Suppressor macrophage (primary cell): Measurements from ENCODE around the gene MYPN.

Experiments used
- DNase-seq, 4 experiments: peaks; one replicate each; pipeline ENCODE4 v3.0.0-alpha.2; 2020 to 2022

Gene MYPN

DNA sequence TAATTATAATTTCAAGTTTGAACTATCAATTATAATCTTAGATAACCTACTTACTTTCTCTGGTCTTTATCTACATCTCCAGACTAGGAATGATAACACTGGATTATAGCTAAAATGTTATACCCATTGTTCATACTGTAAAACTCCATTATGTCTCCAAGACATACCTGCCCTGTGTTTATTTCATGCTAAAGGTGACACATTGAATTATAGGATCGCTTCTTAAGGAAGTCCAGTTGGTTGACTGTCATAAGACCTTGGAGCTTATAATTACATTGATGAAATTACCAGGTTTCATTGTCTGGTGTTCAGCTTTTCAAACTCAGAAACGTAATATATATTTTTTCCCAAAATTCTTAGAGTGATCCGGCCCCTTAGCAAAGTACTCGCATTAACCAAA lies 18.7 kb upstream of the MYPN start:
- no peak for DNase-seq

DNA sequence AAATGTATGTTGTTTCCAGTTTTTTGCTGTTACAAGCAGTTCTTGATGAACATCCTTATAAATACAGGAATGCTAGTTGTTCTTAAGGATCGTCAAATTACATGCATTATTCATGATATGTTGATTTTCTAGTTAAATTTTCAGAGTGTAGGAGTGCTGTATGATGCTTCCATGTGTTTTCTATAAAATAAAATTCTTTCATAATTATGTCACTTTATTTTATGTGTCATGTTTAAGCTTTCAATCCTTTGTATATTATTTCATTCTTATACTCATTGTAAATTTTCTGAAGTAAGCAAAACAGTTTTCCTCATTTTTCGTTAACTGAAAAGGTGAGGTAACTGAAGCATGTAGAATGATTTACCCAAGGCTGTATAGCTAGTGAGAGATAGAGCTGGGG lies 16.8 kb upstream of the MYPN start:
- DNase-seq = no peak

DNA sequence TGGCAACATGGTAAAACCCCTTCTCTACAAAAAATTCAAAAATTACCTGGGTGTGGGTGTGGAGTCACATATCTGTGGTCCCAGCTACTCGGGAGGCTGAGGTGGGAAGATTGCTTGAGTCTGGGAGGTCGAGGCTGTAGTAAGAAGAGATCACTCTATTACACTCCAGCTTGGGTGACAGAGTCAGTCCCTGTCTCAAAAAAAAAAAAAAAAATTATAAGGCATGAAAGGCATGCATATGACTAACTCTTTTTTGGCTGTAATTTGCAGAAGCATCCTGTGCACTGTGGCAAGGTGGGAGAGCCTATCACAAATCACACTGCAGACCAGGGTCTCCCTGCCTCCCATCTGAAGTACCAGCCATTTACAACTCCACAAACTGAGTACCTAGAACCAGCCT lies 14.1 kb upstream of the MYPN start:
- no peak for DNase-seq

DNA sequence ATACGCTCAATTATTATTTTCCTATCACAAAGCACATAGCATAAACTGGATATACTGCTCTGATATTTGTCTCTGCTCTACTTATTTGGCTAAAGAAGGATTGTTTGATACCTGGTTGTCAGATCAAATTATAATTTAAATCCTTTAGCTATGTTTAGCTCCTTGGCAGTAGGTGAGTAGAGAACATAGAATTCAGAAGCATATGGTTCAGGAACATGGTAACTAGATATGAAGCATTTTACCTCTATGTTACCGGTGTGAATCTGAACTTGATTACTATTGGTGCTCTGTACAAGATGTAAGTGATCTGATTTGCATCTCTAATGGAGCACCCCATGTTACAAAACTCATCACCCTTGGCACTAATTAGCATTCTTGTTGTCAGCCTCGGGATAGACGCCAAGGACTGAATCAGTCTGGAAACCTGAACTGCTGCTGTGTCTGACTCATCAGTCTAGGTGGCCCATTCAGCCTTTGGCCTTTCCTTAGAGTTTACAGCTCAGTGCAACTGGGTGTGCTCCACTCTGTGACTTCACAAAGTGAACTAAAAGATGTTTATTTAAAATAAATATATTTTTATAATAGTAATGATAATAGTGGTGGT lies 12.3 kb upstream of the MYPN start:
- no peak for DNase-seq

DNA sequence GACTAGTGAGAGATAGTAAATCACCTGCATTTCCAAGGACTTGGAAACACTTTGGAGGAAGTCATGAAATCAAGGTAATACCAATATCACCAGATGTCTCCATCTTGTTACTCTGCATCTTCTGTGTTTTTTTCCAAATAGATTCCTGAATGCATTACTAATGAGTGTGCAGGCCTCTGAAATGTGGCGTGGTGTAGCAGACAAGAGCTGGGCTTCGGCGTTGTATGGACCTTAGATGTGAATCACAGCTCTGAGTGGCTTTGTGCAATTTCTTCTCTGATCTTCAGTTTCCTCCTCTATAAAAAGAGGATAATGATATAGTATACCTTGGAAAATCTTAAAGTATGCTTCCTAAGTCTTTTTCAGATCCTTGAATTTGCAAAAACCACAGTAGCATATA lies 9.6 kb upstream of the MYPN start:
- no peak for DNase-seq

DNA sequence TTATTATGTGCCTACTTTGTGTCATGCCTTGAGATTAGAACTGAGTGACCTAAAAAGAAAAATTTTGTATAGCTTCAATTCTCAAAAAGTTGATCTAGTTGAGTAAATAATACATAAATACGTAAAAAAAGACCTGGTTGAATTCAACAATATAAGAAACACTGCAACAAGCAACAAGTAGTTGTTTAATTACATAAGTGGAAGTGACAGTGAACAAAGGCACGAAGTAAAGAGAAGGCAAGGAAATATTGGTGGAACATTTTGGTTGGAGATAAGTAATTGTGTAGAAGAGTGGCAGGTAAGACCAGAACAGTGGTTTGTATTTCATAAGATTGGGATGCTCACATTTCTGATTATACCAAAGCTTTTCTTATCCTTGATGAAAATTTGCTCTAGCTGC lies 8.2 kb upstream of the MYPN start:
- no peak for DNase-seq

DNA sequence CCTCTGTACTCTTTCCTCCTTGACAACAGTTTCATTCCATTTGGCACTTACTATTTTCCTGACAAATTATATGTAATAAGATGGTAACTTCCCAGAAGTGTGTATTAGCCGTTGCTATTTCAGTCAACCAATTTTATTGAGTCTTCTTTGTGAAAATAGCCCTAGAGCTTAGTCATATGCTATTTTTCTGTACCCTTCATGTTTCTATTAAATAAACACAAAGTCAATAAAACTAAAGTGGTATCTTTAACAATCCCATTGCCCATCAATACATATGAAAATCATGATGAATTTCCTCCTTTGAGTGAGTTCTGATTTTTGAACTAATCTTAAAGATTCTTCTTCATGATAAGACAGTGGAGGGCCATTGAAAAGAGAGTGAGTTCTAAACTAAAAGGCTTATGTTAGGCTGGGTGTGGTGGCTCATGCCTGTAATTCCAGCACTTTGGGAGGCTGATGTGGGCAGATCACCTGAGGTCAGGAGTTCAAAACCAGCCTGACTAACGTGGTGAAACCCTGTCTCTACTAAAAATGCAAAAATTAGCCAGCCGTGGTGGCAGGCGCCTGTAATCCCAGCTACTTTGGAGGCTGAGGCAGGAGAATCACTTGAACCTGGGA lies 5.9 kb upstream of the MYPN start:
- no peak for DNase-seq

DNA sequence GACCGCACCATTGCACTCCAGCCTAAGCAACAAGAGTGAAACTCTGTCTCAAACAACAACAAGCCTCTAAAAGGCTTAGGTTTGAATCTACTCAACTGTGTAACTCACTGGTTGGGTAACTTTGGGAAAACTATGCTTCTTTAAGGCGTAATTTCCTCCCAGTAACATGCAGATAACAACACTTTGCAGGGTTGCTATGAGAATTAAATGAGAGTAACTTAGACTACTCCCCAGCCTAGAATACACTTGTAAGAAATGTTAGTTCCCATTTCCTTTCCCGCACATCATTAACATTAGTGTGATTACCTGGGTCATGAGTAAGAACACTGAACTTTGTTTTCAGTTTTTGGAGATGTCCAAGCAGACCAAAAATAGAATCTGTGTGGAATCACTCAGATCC lies 5.4 kb upstream of the MYPN start:
- DNase-seq = no peak

DNA sequence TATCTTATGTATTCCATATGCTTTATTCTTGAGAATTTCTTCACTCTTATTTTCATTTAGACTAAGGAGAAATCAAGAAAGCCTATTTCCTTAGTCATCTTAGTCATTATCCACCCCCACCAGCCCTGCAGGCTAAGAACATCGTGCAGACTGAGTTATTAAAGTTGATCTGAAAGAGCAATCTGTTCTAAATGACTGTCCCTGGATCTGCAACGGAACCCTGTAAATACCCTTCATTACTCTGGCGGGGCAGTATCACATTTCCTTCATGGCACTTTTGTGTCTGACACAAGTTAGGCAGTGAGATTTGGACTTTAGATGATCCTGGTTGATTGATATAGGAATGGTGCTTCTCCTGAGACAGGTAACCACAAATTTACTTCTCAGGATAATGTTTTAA lies 3.5 kb upstream of the MYPN start:
- no peak for DNase-seq

DNA sequence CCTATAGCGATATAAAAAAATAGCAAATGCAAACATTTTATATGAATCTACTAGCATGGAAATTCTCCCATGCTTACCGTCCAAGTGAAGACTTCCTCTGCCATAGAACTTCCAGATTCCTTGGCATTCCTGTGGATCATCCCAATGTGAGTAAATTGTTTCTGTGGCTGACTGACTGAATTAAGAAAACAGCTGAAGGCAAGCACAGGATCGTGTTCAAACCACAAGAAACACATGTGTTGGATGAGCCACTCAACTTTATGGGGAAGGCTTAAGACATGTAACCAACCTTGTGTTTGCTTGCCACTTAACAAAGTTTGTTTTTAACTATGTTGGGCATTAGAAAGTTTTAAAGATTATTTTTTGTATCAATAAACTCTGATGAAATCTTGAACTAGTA lies 2.6 kb upstream of the MYPN start:
- DNase-seq = no peak

DNA sequence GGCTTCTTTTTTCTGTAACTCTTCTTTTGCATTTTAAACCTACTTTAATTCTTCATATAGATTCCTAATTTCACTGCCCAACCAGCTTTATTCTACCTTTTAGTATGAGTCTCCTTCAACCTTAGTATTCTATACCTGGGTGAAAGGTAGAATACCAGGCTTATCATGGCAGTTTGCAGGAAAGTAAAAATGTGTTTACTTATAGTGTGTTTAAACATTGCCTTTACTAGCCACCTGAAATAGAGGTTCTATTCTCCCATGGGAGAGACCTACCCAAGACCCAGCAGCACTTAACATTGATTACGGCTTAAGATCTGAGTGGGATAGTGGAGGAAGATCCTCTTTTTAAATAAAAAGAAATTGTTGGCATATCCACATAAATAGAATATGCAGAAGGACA lies 1.6 kb upstream of the MYPN start:
- DNase-seq = no peak

DNA sequence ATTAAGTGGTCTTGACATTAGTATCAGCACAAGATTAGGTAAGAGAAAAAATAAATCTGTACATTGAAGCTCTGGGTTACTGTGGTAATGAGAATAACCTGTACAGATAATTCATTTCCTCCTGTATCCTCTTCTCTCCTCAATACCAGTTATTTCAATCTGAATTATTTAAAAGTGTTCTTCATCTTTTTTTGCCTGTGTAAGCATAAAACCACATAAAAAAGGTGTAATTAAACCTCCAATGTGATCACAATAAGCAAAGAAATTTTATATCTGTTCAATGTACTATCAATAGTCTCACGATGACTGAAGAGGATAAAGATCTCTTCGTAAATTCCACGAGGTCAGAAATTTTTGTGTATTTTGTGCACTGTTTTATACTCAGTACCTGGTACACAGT lies 1.2 kb upstream of the MYPN start:
- DNase-seq = no peak

DNA sequence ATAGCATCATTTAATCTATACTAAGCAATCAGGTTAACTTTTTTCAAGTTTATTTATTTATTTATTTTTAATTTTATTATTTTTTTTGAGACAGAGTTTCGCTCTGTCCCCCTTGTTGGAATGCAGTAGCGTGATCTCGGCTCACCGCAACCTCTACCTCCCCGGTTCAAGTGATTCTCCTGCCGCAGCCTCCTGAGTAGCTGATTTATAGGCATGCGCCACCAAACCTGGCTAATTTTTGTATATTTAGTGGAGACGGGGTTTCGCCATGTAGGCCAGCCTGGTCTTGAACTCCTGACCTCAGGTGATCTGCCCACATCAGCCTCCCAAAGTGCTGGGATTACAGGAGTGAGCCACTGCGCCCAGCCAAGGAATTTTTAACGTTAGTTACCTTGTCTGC lies 635 bp upstream of the MYPN start:
- DNase-seq = no peak

DNA sequence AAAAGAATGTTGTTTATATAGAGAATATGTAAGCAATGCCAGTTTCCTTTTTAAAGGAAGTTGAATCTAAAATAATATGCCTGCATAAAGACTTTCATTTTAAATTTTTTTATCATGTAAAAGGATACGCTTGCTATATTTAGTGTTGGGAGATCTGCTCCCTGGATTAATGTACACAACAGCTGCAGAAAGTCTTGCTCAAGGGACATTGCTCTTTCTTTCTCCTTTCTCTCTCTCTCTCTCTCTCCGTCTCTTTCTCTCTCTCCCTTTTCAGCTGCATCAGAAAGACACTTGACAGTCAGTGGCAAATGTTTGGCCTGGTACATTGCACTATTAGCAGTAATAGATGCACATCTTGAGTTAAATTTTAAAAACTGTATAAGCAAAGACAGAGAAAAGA lies 739 bp downstream of the MYPN start:
- no peak for DNase-seq

DNA sequence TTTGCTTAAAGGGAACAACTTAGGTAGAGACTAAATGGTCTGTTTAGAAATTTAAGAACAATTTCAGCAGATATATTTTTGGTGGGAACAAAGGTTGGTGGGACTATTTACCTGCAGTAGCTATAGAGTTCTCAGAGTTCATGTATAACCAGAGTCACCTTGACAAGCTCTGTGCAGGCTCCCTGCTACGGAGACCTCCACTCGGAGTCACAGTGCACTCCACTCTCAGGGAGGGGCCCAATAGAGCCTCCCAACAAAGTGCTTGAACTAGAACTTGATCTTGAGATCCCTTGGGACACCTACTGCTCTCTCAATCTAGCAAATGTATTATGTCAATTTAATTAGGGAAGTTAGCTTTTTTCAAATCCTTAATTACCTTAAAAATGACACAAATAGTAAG lies 2.3 kb downstream of the MYPN start:
- DNase-seq = no peak

DNA sequence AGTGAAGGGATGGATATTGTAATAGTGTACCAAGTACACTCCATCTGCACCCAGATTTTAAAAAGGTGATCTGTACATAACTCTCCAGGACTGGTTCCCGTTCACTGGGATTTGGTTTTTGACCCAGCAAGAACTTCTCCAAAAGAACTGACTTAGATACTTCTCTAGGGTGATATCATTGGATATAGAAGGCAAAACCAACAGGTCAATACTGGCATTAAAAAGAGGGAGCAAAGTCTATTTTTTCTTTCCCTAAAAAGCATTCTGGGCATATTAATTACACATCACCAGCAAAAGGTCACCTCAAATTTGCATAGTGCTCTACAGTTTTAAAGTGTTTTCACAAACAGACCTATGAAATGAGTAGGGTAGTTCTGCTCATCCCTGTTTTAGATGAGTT lies 3.5 kb downstream of the MYPN start:
- no peak for DNase-seq

DNA sequence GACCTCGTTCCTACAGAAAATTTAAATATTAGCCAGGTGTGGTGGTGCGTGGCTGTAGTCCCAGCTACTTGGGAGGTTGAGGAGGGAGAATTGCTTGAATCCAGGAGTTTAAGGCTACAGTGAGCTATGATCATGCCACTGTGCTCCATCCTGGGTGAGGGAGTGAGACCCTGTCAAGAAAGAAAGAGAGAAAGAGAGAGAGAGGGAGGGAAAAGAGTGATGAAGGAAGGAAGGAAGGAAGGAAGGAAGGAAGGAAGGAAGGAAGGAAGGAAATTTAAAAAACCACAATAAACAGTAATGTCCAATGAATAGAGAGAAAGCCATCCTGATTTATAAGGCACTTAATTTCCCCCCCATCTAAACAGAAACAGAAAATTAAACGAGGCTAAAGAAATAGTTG lies 9.4 kb downstream of the MYPN start:
- no peak for DNase-seq

DNA sequence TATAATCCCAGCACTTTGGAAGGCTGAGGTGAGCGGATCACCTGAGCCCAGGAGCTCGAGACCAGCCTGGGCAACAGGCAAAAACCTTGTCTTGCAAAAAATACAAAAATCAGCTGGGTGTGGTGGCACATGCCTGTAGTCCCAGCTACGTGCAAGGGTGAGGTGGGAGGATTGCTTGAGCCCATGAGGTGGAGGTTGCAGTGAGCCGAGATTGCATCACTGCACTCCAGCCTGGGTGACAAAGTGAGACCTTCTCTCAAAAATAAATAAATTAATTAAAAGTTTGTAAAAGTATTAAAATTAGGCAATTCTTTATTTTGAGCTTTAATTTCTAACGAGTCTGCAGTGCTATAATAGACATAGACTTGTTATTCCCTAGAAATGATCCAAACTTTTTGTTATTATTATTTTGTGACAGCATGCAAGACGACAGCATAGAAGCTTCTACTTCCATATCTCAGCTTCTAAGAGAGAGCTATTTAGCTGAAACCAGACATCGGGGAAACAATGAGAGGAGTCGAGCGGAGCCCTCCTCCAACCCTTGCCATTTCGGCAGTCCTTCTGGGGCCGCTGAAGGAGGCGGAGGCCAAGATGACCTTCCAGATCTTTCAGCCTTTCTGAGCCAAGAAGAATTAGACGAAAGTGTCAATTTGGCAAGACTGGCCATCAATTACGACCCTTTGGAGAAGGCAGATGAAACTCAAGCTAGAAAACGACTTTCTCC lies 11.9 kb downstream of the MYPN start:
- no peak for DNase-seq

DNA sequence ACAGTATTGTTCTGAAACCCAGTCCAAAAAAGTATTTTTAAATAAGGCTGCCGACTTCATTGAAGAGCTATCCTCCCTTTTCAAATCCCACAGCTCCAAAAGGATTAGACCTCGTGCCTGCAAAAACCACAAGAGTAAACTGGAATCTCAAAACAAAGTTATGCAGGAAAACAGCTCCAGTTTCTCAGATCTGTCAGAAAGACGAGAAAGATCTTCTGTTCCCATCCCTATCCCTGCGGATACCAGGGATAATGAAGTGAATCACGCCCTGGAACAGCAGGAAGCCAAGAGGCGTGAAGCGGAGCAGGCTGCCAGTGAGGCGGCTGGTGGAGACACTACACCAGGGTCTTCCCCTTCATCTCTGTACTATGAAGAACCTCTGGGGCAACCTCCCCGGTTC lies 12.6 kb downstream of the MYPN start:
- DNase-seq = no peak

DNA sequence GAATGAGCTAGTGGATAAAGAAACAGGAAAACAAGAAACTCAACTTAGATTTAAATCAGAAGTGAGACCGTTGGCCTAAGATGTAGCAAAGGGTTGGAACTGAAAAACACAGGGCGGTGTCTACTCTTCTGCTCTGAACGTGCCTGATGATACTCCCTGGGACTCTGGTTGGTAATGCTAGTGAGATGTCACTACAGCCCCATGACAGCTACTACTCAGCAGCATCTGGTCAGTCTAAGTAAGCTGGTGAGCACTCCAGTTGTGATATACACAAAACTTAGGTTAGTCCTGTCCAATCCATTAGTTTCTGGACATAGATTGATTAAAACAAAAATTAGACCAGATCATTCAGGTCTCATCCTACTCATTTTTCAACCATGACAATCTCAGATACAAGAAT lies 15.4 kb downstream of the MYPN start:
- DNase-seq = no peak

DNA sequence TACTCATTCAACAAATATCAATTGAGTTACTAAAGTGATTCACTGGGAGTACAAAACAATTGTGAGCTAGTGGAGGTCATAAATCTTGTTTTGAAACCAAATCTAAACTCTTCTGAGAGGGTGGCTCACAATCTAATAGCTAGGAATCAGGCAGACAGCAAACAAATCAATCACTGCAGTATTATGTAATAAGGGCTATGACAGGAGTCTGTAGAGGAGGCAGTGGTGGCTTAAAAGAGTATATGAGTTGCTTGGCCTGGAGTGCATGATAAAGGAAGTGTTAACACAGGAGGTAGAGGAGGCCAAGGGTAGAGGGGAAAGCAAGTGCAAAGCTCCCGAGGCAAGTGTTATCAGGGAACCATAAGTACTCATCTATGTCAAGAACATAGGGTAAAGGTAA lies 16.5 kb downstream of the MYPN start:
- no peak for DNase-seq

DNA sequence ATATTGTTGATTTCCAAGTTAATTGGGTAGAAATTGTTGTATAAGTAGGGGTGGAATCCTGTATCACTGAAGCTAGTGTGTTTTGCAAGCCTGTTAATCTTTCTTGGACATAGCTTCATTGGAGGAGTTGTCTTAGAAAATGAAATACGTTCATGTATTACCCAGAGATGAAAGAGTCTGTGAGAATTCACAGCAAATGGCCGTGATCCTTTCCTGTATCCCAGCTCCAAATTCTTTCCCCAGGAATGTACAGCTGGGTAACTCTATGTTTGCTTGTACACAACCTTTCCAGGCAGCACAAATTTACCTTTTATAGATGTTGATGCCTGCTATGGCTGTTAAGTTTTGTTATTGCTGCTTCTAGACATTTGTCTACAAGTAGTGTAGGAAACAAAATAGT lies 18.7 kb downstream of the MYPN start:
- no peak for DNase-seq

DNA sequence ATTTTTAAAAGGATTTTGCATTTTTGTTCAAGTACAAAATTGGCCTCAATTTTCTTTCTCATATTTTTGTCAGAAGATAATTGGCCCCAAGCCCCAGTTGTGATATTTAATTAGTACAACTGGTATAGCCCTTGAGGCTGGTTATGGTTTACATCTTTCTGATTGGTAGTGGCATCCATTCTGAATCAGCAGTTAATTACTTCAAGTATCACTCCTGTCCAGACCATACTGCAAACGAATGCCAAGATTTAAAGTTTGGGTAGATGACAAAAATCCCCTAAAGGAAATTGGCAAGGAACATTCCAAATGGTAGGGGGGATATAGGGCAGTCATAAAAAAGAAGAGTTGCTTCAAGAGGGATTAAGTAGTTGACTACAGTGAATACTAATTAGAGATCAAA lies 23.1 kb downstream of the MYPN start:
- no peak for DNase-seq

DNA sequence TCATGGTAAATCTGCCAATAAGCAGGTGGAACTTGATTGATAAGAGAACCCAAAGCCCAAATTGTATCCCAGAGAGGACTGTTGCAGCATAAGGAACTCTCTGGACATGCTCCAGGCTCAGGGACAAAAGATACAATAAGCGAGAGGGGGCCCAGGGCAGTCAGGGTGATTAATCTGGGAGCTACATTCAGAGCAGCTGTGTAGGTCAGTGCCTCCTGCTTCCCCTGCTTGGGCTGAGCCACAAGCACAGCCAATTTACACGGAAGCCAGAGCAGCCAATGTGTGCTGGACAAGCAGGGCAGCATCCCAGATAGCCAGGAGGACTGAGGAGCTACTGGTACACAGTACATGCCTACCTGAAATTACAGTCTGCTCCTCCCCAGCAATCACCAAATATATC lies 24.2 kb downstream of the MYPN start:
- no peak for DNase-seq

DNA sequence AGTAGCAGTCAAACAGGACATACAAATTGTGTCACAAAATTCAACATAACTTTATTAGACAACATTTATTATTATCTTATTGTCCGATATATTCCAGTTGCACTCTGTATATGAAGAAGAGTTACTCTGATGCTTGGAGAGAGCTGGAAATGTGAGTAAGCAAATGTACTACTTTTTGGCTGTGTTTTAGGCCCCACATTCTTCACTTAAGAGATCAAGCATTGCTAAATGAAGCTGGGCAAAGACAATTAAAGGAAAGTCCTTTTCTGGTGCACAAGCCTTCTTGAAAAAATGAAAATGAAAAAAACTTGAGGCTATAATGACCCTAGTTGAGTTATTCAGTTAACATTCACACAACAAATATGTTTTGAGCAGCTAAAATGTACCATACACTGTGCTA lies 26.1 kb downstream of the MYPN start:
- DNase-seq = no peak
